ENCODE results near the gene ARG2.

DNA sequence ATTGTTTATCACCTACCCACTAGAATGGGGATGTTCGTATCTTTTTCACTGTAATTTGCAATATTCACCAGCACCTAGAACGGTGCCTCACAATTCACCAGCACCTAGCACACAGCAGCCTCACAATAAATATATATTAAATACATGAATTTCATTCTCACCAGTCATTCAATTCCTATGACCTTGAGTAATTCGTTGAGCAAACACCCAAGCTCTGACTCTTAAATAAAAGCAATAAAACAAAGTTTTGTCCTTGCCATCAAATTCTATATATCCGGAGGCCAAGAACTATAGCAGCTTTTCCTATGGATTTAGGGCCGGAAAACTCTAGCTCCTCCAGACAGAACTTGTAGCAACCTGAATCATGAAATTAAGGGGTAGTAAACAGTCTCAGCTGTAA lies 53.7 kb downstream of the ARG2 start:
- TF ChIP-seq POLR2AphosphoS5 (IDR thresholded peaks at IDR 0.05) (no peak), POLR2A (IDR thresholded peaks at IDR 0.05) (no peak)
- TF ChIP-seq, protein P1, sequence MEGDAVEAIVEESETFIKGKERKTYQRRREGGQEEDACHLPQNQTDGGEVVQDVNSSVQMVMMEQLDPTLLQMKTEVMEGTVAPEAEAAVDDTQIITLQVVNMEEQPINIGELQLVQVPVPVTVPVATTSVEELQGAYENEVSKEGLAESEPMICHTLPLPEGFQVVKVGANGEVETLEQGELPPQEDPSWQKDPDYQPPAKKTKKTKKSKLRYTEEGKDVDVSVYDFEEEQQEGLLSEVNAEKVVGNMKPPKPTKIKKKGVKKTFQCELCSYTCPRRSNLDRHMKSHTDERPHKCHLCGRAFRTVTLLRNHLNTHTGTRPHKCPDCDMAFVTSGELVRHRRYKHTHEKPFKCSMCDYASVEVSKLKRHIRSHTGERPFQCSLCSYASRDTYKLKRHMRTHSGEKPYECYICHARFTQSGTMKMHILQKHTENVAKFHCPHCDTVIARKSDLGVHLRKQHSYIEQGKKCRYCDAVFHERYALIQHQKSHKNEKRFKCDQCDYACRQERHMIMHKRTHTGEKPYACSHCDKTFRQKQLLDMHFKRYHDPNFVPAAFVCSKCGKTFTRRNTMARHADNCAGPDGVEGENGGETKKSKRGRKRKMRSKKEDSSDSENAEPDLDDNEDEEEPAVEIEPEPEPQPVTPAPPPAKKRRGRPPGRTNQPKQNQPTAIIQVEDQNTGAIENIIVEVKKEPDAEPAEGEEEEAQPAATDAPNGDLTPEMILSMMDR (IDR thresholded peaks at IDR 0.05), result no peak
